Measurements from ENCODE around the gene DYNAP.
A peak's percentile ranks its signal among the peaks of the same experiment; 100 is the strongest.

The DYNAP gene

GRCh38 chr18:54590945-54591344 lies at the start of gene DYNAP:
Gene DYNAP (plus strand): TSS chr18:54591245. CDS start chr18:54591283, 38 bp downstream.
- DNase-seq = no peak

GRCh38 chr18:54551590-54551989 lies 39.5 kb upstream of the DYNAP start:
- DNase-seq = no peak

- no peak for DNase-seq
These were observed 35.8 kb upstream of the DYNAP start for GRCh38 chr18:54555286-54555685.

- no peak for DNase-seq
These were observed 35.0 kb upstream of the DYNAP start for GRCh38 chr18:54555996-54556395.

GRCh38 chr18:54557958-54558357 lies 33.1 kb upstream of the DYNAP start:
- no peak for DNase-seq

GRCh38 chr18:54558609-54559585 lies 32.1 kb upstream of the DYNAP start:
- peak in 2 of 6 experiments; percentile 1 to 7 for DNase-seq

- no peak for DNase-seq
These were observed 29.3 kb upstream of the DYNAP start for GRCh38 chr18:54561706-54562267.

GRCh38 chr18:54580202-54580729 lies 10.8 kb upstream of the DYNAP start:
- no peak for DNase-seq

- DNase-seq = no peak
These were observed 7.0 kb upstream of the DYNAP start for GRCh38 chr18:54584065-54584464.

GRCh38 chr18:54585743-54586142 lies 5.3 kb upstream of the DYNAP start:
- DNase-seq = no peak

GRCh38 chr18:54604211-54604610 lies 13.2 kb downstream of the DYNAP start:
- no peak for DNase-seq

GRCh38 chr18:54606835-54607212 lies 15.8 kb downstream of the DYNAP start:
- DNase-seq = no peak

- DNase-seq = no peak
These were observed 16.4 kb downstream of the DYNAP start for GRCh38 chr18:54607213-54608027.

- no peak for DNase-seq
These were observed 17.1 kb downstream of the DYNAP start for GRCh38 chr18:54608028-54608642.

- no peak for DNase-seq
These were observed 20.8 kb downstream of the DYNAP start for GRCh38 chr18:54611816-54612215.

- DNase-seq = no peak
These were observed 21.2 kb downstream of the DYNAP start for GRCh38 chr18:54612237-54612636.

GRCh38 chr18:54613174-54613573 lies 22.1 kb downstream of the DYNAP start:
- no peak for DNase-seq

- DNase-seq = no peak
These were observed 25.3 kb downstream of the DYNAP start for GRCh38 chr18:54616220-54616848.

- no peak for DNase-seq
These were observed 31.0 kb downstream of the DYNAP start for GRCh38 chr18:54622084-54622483.

GRCh38 chr18:54626779-54627178 lies 35.7 kb downstream of the DYNAP start:
- DNase-seq = no peak

- DNase-seq = no peak
These were observed 39.9 kb downstream of the DYNAP start for GRCh38 chr18:54630963-54631362.

GRCh38 chr18:54636217-54636616 lies 45.2 kb downstream of the DYNAP start:
- DNase-seq = no peak
